ENCODE data around the gene FAM20C. TPM values are rescaled to one million over a fixed set of nuclear protein-coding genes. Genes with fewer than 3 reads are reported as not detected.

FAM20C gene
- total RNA-seq, 1 experiment from 2014 or later = 62.6 TPM

GRCh38 chr7:214410-215212, 22.2 kb downstream of the FAM20C start:
- Histone ChIP-seq H3K79me2 (ENCODE audit: insufficient read depth, low read length) (no peaks in the 10 kb centered on the region; the same call in 1 of the 2 replicates), H3K27me3 (ENCODE audit: insufficient read depth, low read length) (no peaks in the 10 kb centered on the region), H3K79me1 (ENCODE audit: insufficient read depth, low read depth, low read length, poor library complexity, severe bottlenecking) (no peaks in the 10 kb centered on the region), H2AK5ac (ENCODE audit: insufficient read length, low read length) (no peak overlapping the region), H4K5ac (ENCODE audit: insufficient read length, low read depth, low read length) (no peak overlapping the region), H3K9ac (ENCODE audit: extremely low read depth, insufficient read length, low read length) (no peak overlapping the region), H2BK5ac (ENCODE audit: insufficient read length, low read length) (no peak overlapping the region), H2BK120ac (ENCODE audit: low read depth, low read length, poor library complexity, severe bottlenecking) (no peak overlapping the region), H3K18ac (ENCODE audit: insufficient read length, low read depth, low read length) (no peak overlapping the region), H4K8ac (replicated peaks; ENCODE audit: insufficient read length, low read depth, low read length) (no peak overlapping the region), H3T11ph (ENCODE audit: low read length) (no peak overlapping the region), H3K56ac (ENCODE audit: insufficient read length, low read depth, low read length) (no peak overlapping the region), H3K4me1 (ENCODE audit: insufficient read depth, low read length) (no peaks in the 10 kb centered on the region), H3K23me2 (ENCODE audit: insufficient read length, low read depth, low read length, poor library complexity, severe bottlenecking) (no peaks in the 10 kb centered on the region), H2BK15ac (ENCODE audit: low read depth, low read length) (no peak overlapping the region), H3K14ac (ENCODE audit: insufficient read depth, low read length) (no peak overlapping the region; the same call in 1 of the 2 replicates), H4K91ac (ENCODE audit: insufficient read length, low read depth, low read length) (no peak overlapping the region), H3K4me2 (ENCODE audit: insufficient read depth, insufficient read length, low read length) (no peak overlapping the region), H3K27ac (ENCODE audit: insufficient read length, low read depth, low read length) (no peak overlapping the region), H3K23ac (ENCODE audit: insufficient read length, low read depth, low read length) (no peak overlapping the region), H2AFZ (ENCODE audit: low read length) (no peak overlapping the region), H3K4ac (ENCODE audit: low read depth, low read length) (no peak overlapping the region), H2BK12ac (ENCODE audit: insufficient read length, low read depth, low read length) (no peak overlapping the region), H4K20me1 (ENCODE audit: control insufficient read depth, insufficient read depth, insufficient read length) (no peaks in the 10 kb centered on the region), H2BK20ac (ENCODE audit: low read depth, low read length, poor library complexity, severe bottlenecking) (no peak overlapping the region), H3K9me3 (ENCODE audit: control insufficient read depth, low read depth, low read length) (no peaks in the 10 kb centered on the region)
- Mint-ChIP-seq H3K36me3 (ENCODE audit: insufficient read depth in 1 of 3, low read depth in 3 of 3) (peaks cover 25 to 39% (median 28%) of the 10 kb centered on the region in 3 experiments), H3K4me1 (peaks cover 0 to 2% of the 10 kb centered on the region in 2 experiments; a peak in 1 of 4 replicates), H3K9me3 (no peaks in the 10 kb centered on the region), H3K27me3 (ENCODE audit: low read depth) (no peaks in the 10 kb centered on the region), H3K27ac (no peak overlapping the region), H3K4me3 (no peak overlapping the region)
- DNase-seq = no peak
- no peak for TF ChIP-seq CTCF (conservative IDR thresholded peaks at IDR 0.05)
- WGBS (ENCODE audit: extremely low coverage, insufficient read length, low lambda C conversion rate) = no CpG with 5 or more reads among the region's 36 CpGs
